Neural progenitor cell (in vitro differentiated cells): ENCODE measurements around the gene VRK3.

Source experiments
- EZH2 ChIP-seq: fragments of 200-600 bp; sonication (generic); IDR thresholded peaks from 2 replicates; pipeline ENCODE4 v1.6.1; 2017; ENCODE audit warnings: antibody characterized with exemption, mild to moderate bottlenecking, moderate library complexity
- TF ChIP-seq, protein P1 (sequence below): fragments of 200-600 bp; sonication (generic); IDR thresholded peaks from 2 replicates; pipeline ENCODE4 v1.5.1; 2017; ENCODE audit warnings: antibody characterized with exemption, mild to moderate bottlenecking

GRCh38 chr19:49956115-49956495, 69.1 kb downstream of the VRK3 start:
- TF ChIP-seq, protein P1, sequence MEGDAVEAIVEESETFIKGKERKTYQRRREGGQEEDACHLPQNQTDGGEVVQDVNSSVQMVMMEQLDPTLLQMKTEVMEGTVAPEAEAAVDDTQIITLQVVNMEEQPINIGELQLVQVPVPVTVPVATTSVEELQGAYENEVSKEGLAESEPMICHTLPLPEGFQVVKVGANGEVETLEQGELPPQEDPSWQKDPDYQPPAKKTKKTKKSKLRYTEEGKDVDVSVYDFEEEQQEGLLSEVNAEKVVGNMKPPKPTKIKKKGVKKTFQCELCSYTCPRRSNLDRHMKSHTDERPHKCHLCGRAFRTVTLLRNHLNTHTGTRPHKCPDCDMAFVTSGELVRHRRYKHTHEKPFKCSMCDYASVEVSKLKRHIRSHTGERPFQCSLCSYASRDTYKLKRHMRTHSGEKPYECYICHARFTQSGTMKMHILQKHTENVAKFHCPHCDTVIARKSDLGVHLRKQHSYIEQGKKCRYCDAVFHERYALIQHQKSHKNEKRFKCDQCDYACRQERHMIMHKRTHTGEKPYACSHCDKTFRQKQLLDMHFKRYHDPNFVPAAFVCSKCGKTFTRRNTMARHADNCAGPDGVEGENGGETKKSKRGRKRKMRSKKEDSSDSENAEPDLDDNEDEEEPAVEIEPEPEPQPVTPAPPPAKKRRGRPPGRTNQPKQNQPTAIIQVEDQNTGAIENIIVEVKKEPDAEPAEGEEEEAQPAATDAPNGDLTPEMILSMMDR: no peak
- TF ChIP-seq EZH2: no peak
